ENCODE results near the gene TMEM269. TPM values are rescaled to one million over a fixed set of nuclear protein-coding genes. Genes with fewer than 3 reads are reported as not detected.
A peak's percentile ranks its signal among the peaks of the same experiment; 100 is the strongest.

TMEM269 gene
- total and polyA plus RNA-seq, 9 of the 15 experiments (the other 6 are each of a cell fraction or from before 2014, with no cell fraction given) = 0.09 to 0.49 (median 0.21) TPM

DNA sequence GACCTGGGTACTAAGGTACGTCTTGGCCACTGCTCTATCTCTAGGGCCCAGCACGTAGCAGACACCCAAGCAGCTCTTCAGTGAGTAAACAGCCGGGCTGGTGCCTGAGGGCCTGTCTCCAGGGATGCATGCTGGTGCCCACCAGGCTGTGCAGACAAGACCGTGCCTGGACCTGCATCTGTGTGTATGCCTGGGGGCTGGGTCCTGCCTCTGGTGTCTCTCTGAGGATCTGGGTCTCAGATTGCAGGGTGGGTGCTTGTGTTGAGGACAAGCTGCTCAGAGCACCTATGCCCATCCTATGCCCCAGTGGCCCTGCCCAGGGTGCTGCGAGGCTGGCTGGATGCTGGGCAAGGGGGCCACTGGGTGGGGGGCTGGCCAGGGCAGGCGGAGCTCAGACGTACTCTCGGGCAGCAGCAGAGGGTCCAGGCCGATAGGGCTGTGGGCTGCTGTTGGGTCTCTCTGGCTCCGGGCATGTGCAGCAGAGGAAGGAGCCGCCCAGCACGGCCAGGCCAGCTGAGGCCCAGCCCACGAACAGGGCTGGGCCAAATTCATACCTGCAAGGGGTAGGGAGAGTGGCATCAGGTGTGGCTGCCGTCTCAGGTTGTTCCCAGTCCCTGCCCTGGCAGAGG, 49.2 kb upstream of the TMEM269 start:
- H3K4me1 ChIP-seq (replicated peaks in 1 of 2; ENCODE audit: control insufficient read depth in 2 of 2, insufficient read depth in 2 of 2, low read length in 2 of 2) = peaks cover 0 to 40% of the 10 kb centered on the region in 2 experiments; a peak in 3 of 5 replicates
- peaks cover 5% of the 10 kb centered on the region; the same call in 1 of the 2 replicates for H4K20me1 ChIP-seq (replicated peaks; ENCODE audit: control insufficient read depth, insufficient read depth, low read length)
- peaks cover 5% of the 10 kb centered on the region for H3K9me1 ChIP-seq (ENCODE audit: control insufficient read depth, insufficient read depth, low read length)
- no TSS peak for BruUV-seq (replicated peaks)
- no peak overlapping the region for H3K4me2 ChIP-seq (ENCODE audit: insufficient read depth, low read length)
- H3K27ac ChIP-seq (ENCODE audit: extremely low read depth, low read depth, low read length) = no peak overlapping the region
- ChIA-PET CTCF (ENCODE audit: low intra/inter-chr PET ratio) (no interaction called here), POLR2A (interaction anchor here (0.7 to 2.0 kb wide), 4 partner anchors 10 to 687 kb away, joined by 3 to 14 read pairs (median 3); no protein-coding TSS in a partner anchor)
- no peak overlapping the region for H3K4me3 ChIP-seq
- intact Hi-C loops (cut with micrococcal nuclease) = loop anchor here (10.0 kb wide), 2 partner anchors 391 to 591 kb away; no protein-coding TSS in a partner anchor
- DNase-seq (ENCODE audit: extremely low read depth in 1 of 4, low spot score in 3 of 4) (peak in 1 of 4 experiments; percentile 30), ATAC-seq (no peak; the same call in 2 of the 3 replicates), FAIRE-seq (peak; percentile 54)
- H3K79me2 ChIP-seq (ENCODE audit: control insufficient read depth, insufficient read depth, low read length) = no peaks in the 10 kb centered on the region
- H3K36me3 ChIP-seq (ENCODE audit: control insufficient read depth, insufficient read depth, low read length) = no peaks in the 10 kb centered on the region
- H3K9me3 ChIP-seq (replicated peaks; ENCODE audit: control insufficient read depth, insufficient read depth, low read depth, low read length) = no peaks in the 10 kb centered on the region
- WGBS (ENCODE audit: insufficient coverage, low coverage, missing lambda C conversion rate) = 19% methylated on average over 14 of the region's 14 CpGs
- H3K27me3 ChIP-seq (ENCODE audit: control insufficient read depth in 2 of 2, insufficient read depth in 2 of 2, low read length in 2 of 2) = peaks cover 7 to 49% of the 10 kb centered on the region in 2 experiments; a peak in 4 of 5 replicates
- H3K9ac ChIP-seq (ENCODE audit: insufficient read depth in 1 of 2, low read depth in 2 of 2, low read length in 2 of 2) = peak overlapping the region in 1 of 2 experiments; percentile 12; a peak in 1 of 4 replicates
- in situ Hi-C loops (cut with MboI) = loop anchor here (25.0 kb wide), 1 partner anchor 148 kb away; no protein-coding TSS in a partner anchor
- no peak overlapping the region for H2AFZ ChIP-seq (ENCODE audit: low read depth, low read length)
- peak; percentile 84 for TF ChIP-seq EGR1 (conservative IDR thresholded peaks at IDR 0.05)
- TF ChIP-seq POLR2A (conservative IDR thresholded peaks at IDR 0.05) = no peak

DNA sequence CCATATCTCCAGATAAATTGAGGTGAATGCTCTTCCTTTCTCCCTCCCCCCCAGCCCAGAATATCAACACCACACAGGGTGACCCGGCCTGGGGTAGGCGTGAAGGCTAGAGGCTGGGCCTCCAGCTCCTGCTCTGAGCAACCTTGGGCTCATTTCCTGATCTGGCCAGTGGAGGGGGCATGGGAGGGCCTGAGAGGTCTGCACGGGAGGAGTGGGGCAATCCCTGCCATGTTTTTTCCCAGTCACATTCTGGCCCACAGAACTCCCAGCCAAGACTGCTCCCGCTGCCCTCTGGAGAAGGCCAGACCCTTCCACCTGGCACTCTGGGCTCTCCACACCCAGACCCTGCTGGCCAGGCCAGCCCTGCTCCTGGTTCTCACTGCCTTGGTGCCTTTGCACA, 48.6 kb upstream of the TMEM269 start:
- Histone ChIP-seq H4K20me1 (replicated peaks; ENCODE audit: control insufficient read depth, insufficient read depth, low read length) (peaks cover 5% of the 10 kb centered on the region; the same call in 1 of the 2 replicates), H2AFZ (ENCODE audit: low read depth, low read length) (peak overlapping the region; percentile 76; the same call in 1 of the 2 replicates), H3K9me1 (ENCODE audit: control insufficient read depth, insufficient read depth, low read length) (peaks cover 5% of the 10 kb centered on the region), H3K27ac (ENCODE audit: extremely low read depth, low read depth, low read length) (no peak overlapping the region), H3K4me2 (ENCODE audit: insufficient read depth, low read length) (no peak overlapping the region), H3K36me3 (ENCODE audit: control insufficient read depth, insufficient read depth, low read length) (no peaks in the 10 kb centered on the region), H3K4me1 (replicated peaks in 1 of 2; ENCODE audit: control insufficient read depth in 2 of 2, insufficient read depth in 2 of 2, low read length in 2 of 2) (peaks cover 0 to 45% of the 10 kb centered on the region in 2 experiments; a peak in 3 of 5 replicates), H3K27me3 (ENCODE audit: control insufficient read depth in 2 of 2, insufficient read depth in 2 of 2, low read length in 2 of 2) (peaks cover 7 to 49% of the 10 kb centered on the region in 2 experiments; a peak in 4 of 5 replicates), H3K79me2 (ENCODE audit: control insufficient read depth, insufficient read depth, low read length) (no peaks in the 10 kb centered on the region), H3K9ac (ENCODE audit: insufficient read depth in 1 of 2, low read depth in 2 of 2, low read length in 2 of 2) (peak overlapping the region in 1 of 2 experiments; percentile 75; a peak in 2 of 4 replicates), H3K4me3 (no peak overlapping the region), H3K9me3 (replicated peaks; ENCODE audit: control insufficient read depth, insufficient read depth, low read depth, low read length) (no peaks in the 10 kb centered on the region)
- FAIRE-seq (peak; percentile 83), ATAC-seq (peak; percentile 90), DNase-seq (ENCODE audit: extremely low read depth in 1 of 4, low spot score in 3 of 4) (peak; percentile 69 to 81 (median 77))
- BruUV-seq (replicated peaks) = no TSS peak
- WGBS (ENCODE audit: insufficient coverage, low coverage, missing lambda C conversion rate) = 1% methylated on average over 4 of the region's 4 CpGs
- CTCF ChIA-PET (ENCODE audit: low intra/inter-chr PET ratio) = interaction anchor here (0.8 kb wide), 1 partner anchor 158 kb away, joined by 6 read pairs; no protein-coding TSS in a partner anchor
- intact Hi-C loops (cut with micrococcal nuclease) (loop anchor here (10.0 kb wide), 2 partner anchors 391 to 591 kb away; no protein-coding TSS in a partner anchor), in situ Hi-C loops (cut with MboI) (loop anchor here (25.0 kb wide), 1 partner anchor 149 kb away; no protein-coding TSS in a partner anchor)
- POLR2A ChIA-PET = interaction anchor here (0.7 to 2.0 kb wide), 3 partner anchors 9 to 686 kb away, joined by 3 to 14 read pairs (median 3); no protein-coding TSS in a partner anchor
- no peak for TF ChIP-seq ETS2 (tag; IDR thresholded peaks at IDR 0.05; ENCODE audit: borderline replicate concordance, poor library complexity, severe bottlenecking)
- no peak for TF ChIP-seq ZNF316 (IDR thresholded peaks at IDR 0.05)
- no peak for TF ChIP-seq MYC (IDR thresholded peaks at IDR 0.05; ENCODE audit: low read depth, low read length)
- TF ChIP-seq MYC (CRISPR knock-in tag; IDR thresholded peaks at IDR 0.05; ENCODE audit: borderline replicate concordance, low read depth) = no peak
- no peak for TF ChIP-seq NCOR1 (IDR thresholded peaks at IDR 0.05)
- peak; percentile 97; the same call in 1 of the 2 replicates for TF ChIP-seq KLF1 (tag; IDR thresholded peaks at IDR 0.05)
- TF ChIP-seq ETV5 (CRISPR knock-in tag; IDR thresholded peaks at IDR 0.05; ENCODE audit: low read depth) = no peak
- no peak for TF ChIP-seq CBX8 (IDR thresholded peaks at IDR 0.05; ENCODE audit: borderline replicate concordance, extremely low read depth, low read depth, low read length, poor library complexity, severe bottlenecking)
- no peak for TF ChIP-seq SOX6 (IDR thresholded peaks at IDR 0.05)
- no peak for TF ChIP-seq TBL1XR1 (IDR thresholded peaks at IDR 0.05; ENCODE audit: low read length in 2 of 2)
- TF ChIP-seq, protein P1, sequence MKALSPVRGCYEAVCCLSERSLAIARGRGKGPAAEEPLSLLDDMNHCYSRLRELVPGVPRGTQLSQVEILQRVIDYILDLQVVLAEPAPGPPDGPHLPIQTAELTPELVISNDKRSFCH (CRISPR knock-in tag; IDR thresholded peaks at IDR 0.05) = no peak
- TF ChIP-seq, protein P1 (tag; IDR thresholded peaks at IDR 0.05) = no peak
- peak; percentile 53 for TF ChIP-seq SMC3 (conservative IDR thresholded peaks at IDR 0.05; ENCODE audit: insufficient read depth, low read depth, low read length)
